ENCODE results near the gene LMF2.

LMF2 gene

GRCh38 chr22:50502628-50503474 lies 4.7 kb downstream of the LMF2 start:
- DNase-seq = no peak

GRCh38 chr22:50502096-50502495 lies 5.4 kb downstream of the LMF2 start:
- no peak for DNase-seq

GRCh38 chr22:50500452-50500851 lies 7.0 kb downstream of the LMF2 start:
- DNase-seq = no peak

- DNase-seq = peak; percentile 63
Observed at GRCh38 chr22:50498322-50498890, 9.1 kb downstream of the LMF2 start.

- no peak for DNase-seq
Observed at GRCh38 chr22:50497093-50497492, 10.4 kb downstream of the LMF2 start.

- no peak for DNase-seq
Observed at GRCh38 chr22:50490531-50491308, 16.8 kb downstream of the LMF2 start.

- no peak for DNase-seq
Observed at GRCh38 chr22:50489363-50490243, 17.9 kb downstream of the LMF2 start.

GRCh38 chr22:50488886-50489285 lies 18.6 kb downstream of the LMF2 start:
- no peak for DNase-seq

- no peak for DNase-seq
Observed at GRCh38 chr22:50488006-50488677, 19.4 kb downstream of the LMF2 start.

GRCh38 chr22:50487290-50488005 lies 20.1 kb downstream of the LMF2 start:
- DNase-seq = no peak

- DNase-seq = peak; percentile 10
Observed at GRCh38 chr22:50486561-50487289, 20.8 kb downstream of the LMF2 start, which contains the start of gene MIOX. MIOX (plus strand) TSS chr22:50486859; CDS start chr22:50486898, 39 bp downstream.

- no peak for DNase-seq
Observed at GRCh38 chr22:50485221-50486131, 22.0 kb downstream of the LMF2 start.

- DNase-seq = no peak
Observed at GRCh38 chr22:50483977-50484853, 23.3 kb downstream of the LMF2 start.

GRCh38 chr22:50483556-50483955 lies 23.9 kb downstream of the LMF2 start:
- no peak for DNase-seq

- DNase-seq = no peak
Observed at GRCh38 chr22:50483106-50483505, 24.4 kb downstream of the LMF2 start.

- no peak for DNase-seq
Observed at GRCh38 chr22:50482107-50483074, 25.1 kb downstream of the LMF2 start.

- no peak for DNase-seq
Observed at GRCh38 chr22:50481440-50482106, 25.9 kb downstream of the LMF2 start, which contains the start of gene ADM2. ADM2 (plus strand) TSS chr22:50481543; CDS start chr22:50481848, 305 bp downstream.
